Neural progenitor cell (in vitro differentiated cells): ENCODE results near the gene NMNAT1. TPM values are rescaled to one million over a fixed set of nuclear protein-coding genes. Genes with fewer than 3 reads are reported as not detected.
A peak's percentile ranks its signal among the peaks of the same experiment; 100 is the strongest.

Source experiments
- DNase-seq: peaks from one replicate; pipeline ENCODE4 v3.0.0-alpha.2; 2016; ENCODE audit warnings: low spot score
- H2AFZ ChIP-seq: fragments of 200-600 bp; sonication (generic); replicated peaks from 2 replicates; pipeline ENCODE4 v1.6.1; 2016; ENCODE audit warnings: antibody characterized with exemption
- H3F3A ChIP-seq: fragments of 200-600 bp; sonication (generic); 2 replicates; pipeline ENCODE4 v1.6.1; 2016; ENCODE audit warnings: antibody characterized with exemption, low read depth
- H3K27ac ChIP-seq: fragments of 200-600 bp; sonication (generic); 2 replicates; pipeline ENCODE4 v1.5.1; 2016; ENCODE audit warnings: mild to moderate bottlenecking
- H3K27me3 ChIP-seq: fragments of 200-600 bp; sonication (generic); 2 replicates; pipeline ENCODE4 v1.6.1; 2016; ENCODE audit warnings: mild to moderate bottlenecking, moderate library complexity
- H3K36me3 ChIP-seq: fragments of 200-600 bp; sonication (generic); 2 replicates; pipeline ENCODE4 v1.5.1; 2016
- H3K4me1 ChIP-seq: fragments of 200-600 bp; sonication (generic); 2 replicates; pipeline ENCODE4 v1.6.1; 2016; ENCODE audit warnings: mixed run types
- H3K4me2 ChIP-seq: fragments of 200-600 bp; sonication (generic); 2 replicates; pipeline ENCODE4 v1.6.1; 2016
- H3K4me3 ChIP-seq: fragments of 200-600 bp; sonication (generic); 2 replicates; pipeline ENCODE4 v1.5.1; 2016
- H3K79me2 ChIP-seq: fragments of 200-600 bp; sonication (generic); 2 replicates; pipeline ENCODE4 v1.6.1; 2016; ENCODE audit warnings: low read depth
- H3K9ac ChIP-seq: fragments of 200-600 bp; sonication (generic); 2 replicates; pipeline ENCODE4 v1.6.1; 2016
- H3K9me3 ChIP-seq: fragments of 200-600 bp; sonication (generic); 2 replicates; pipeline ENCODE4 v1.5.1; 2016; ENCODE audit warnings: low read depth
- H4K20me1 ChIP-seq: fragments of 200-600 bp; sonication (generic); 2 replicates; pipeline ENCODE4 v1.6.1; 2016; ENCODE audit warnings: low read depth
- H3K27ac Mint-ChIP-seq: 3 replicates; pipeline ENCODE4 v1.8.0; 2021; ENCODE audit warnings: mixed read lengths
- H3K27me3 Mint-ChIP-seq: 2 replicates; pipeline ENCODE4 v1.8.0; 2022; ENCODE audit warnings: low read depth, mild to moderate bottlenecking, inconsistent platforms, moderate library complexity, mixed read lengths; ENCODE audit not compliant: insufficient read depth
- H3K36me3 Mint-ChIP-seq: 3 replicates; pipeline ENCODE4 v1.8.0; 2021; ENCODE audit warnings: mixed read lengths
- H3K4me1 Mint-ChIP-seq: 3 replicates; pipeline ENCODE4 v1.8.0; 2021; ENCODE audit warnings: mixed read lengths
- H3K4me3 Mint-ChIP-seq: 3 replicates; pipeline ENCODE4 v1.8.0; 2021; ENCODE audit warnings: mild to moderate bottlenecking, moderate library complexity, mixed read lengths
- H3K9me3 Mint-ChIP-seq: 3 replicates; pipeline ENCODE4 v1.8.0; 2020; ENCODE audit warnings: mixed read lengths
- EZH2 ChIP-seq: fragments of 200-600 bp; sonication (generic); IDR thresholded peaks from 2 replicates; pipeline ENCODE4 v1.6.1; 2017; ENCODE audit warnings: antibody characterized with exemption, mild to moderate bottlenecking, moderate library complexity
- EZH2phosphoT487 ChIP-seq: fragments of 200-600 bp; sonication (generic); IDR thresholded peaks from 2 replicates; pipeline ENCODE4 v1.6.1; 2017; ENCODE audit warnings: antibody characterized with exemption
- total RNA-seq: library from RNA; depleted of rRNA; stranded (reverse); fragments of >200 nt; gene quantifications from 2 replicates; pipeline ENCODE4 v1.2.3, GENCODE V29; 2015; ENCODE audit warnings: low replicate concordance
- TF ChIP-seq, protein P1 (sequence below): fragments of 200-600 bp; sonication (generic); IDR thresholded peaks from 2 replicates; pipeline ENCODE4 v1.5.1; 2017; ENCODE audit warnings: antibody characterized with exemption, mild to moderate bottlenecking

Gene NMNAT1
- total RNA-seq, 1 donor from 2014 or later, result 14.6 TPM

GRCh38 chr1:9904596-9904995, 38.7 kb upstream of the NMNAT1 start:
- H3K4me2 ChIP-seq, result no peak overlapping the region
- Mint-ChIP-seq H3K27ac (peak overlapping the region; percentile 13), H3K9me3 (no peaks in the 10 kb centered on the region), H3K4me1 (peaks cover 49% of the 10 kb centered on the region), H3K36me3 (peaks cover 7% of the 10 kb centered on the region), H3K4me3 (no peak overlapping the region), H3K27me3 (peaks cover 4% of the 10 kb centered on the region)
- H2AFZ ChIP-seq, result no peak overlapping the region
- peaks cover 82% of the 10 kb centered on the region for H3K79me2 ChIP-seq
- H3K9me3 ChIP-seq, result no peaks in the 10 kb centered on the region
- peaks cover 8% of the 10 kb centered on the region for H3K4me1 ChIP-seq
- H3F3A ChIP-seq, result no peaks in the 10 kb centered on the region
- H4K20me1 ChIP-seq, result peaks cover 35% of the 10 kb centered on the region
- no peak for DNase-seq
- TF ChIP-seq EZH2 (no peak), EZH2phosphoT487 (no peak)
- TF ChIP-seq, protein P1, sequence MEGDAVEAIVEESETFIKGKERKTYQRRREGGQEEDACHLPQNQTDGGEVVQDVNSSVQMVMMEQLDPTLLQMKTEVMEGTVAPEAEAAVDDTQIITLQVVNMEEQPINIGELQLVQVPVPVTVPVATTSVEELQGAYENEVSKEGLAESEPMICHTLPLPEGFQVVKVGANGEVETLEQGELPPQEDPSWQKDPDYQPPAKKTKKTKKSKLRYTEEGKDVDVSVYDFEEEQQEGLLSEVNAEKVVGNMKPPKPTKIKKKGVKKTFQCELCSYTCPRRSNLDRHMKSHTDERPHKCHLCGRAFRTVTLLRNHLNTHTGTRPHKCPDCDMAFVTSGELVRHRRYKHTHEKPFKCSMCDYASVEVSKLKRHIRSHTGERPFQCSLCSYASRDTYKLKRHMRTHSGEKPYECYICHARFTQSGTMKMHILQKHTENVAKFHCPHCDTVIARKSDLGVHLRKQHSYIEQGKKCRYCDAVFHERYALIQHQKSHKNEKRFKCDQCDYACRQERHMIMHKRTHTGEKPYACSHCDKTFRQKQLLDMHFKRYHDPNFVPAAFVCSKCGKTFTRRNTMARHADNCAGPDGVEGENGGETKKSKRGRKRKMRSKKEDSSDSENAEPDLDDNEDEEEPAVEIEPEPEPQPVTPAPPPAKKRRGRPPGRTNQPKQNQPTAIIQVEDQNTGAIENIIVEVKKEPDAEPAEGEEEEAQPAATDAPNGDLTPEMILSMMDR, result no peak
- no peaks in the 10 kb centered on the region for H3K27me3 ChIP-seq
- H3K27ac ChIP-seq, result no peak overlapping the region
- no peaks in the 10 kb centered on the region for H3K36me3 ChIP-seq
- H3K4me3 ChIP-seq, result no peak overlapping the region
- no peak overlapping the region for H3K9ac ChIP-seq

DNA sequence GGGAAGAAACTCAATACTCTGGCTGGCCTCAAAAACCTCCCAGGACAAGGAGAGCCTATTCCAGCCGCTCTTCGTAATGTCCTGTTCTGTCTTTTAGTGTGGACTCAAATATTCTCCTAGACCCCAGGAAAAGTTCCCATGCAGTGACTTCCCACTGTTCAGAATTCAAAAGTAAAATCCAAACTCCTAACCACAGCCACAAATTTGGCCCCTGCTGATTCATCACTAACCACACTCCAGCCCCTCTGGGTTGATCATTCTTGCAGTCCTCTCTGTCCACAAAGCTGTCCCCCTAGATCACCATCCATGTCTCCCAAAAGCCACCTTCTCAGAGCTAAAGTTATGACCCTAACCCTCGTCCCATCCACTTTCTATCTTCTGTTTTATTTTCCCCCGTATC, 38.3 kb upstream of the NMNAT1 start:
- no peaks in the 10 kb centered on the region for H3F3A ChIP-seq
- no peak overlapping the region for H3K9ac ChIP-seq
- Mint-ChIP-seq H3K4me3 (no peak overlapping the region), H3K27ac (peak overlapping the region; percentile 13), H3K4me1 (peaks cover 49% of the 10 kb centered on the region), H3K27me3 (peaks cover 4% of the 10 kb centered on the region), H3K36me3 (peaks cover 7% of the 10 kb centered on the region), H3K9me3 (no peaks in the 10 kb centered on the region)
- no peak overlapping the region for H3K4me2 ChIP-seq
- H3K27me3 ChIP-seq, result no peaks in the 10 kb centered on the region
- peaks cover 8% of the 10 kb centered on the region for H3K4me1 ChIP-seq
- DNase-seq, result no peak
- TF ChIP-seq, protein P1, result no peak
- TF ChIP-seq EZH2phosphoT487 (no peak), EZH2 (no peak)
- H3K36me3 ChIP-seq, result no peaks in the 10 kb centered on the region
- H3K27ac ChIP-seq, result no peak overlapping the region
- no peak overlapping the region for H2AFZ ChIP-seq
- H3K4me3 ChIP-seq, result no peak overlapping the region
- H3K79me2 ChIP-seq, result peaks cover 80% of the 10 kb centered on the region
- no peaks in the 10 kb centered on the region for H3K9me3 ChIP-seq
- peaks cover 35% of the 10 kb centered on the region for H4K20me1 ChIP-seq

GRCh38 chr1:9906466-9906865, 36.8 kb upstream of the NMNAT1 start:
- Mint-ChIP-seq H3K4me1 (peaks cover 41% of the 10 kb centered on the region), H3K4me3 (no peak overlapping the region), H3K27ac (no peak overlapping the region), H3K36me3 (peaks cover 7% of the 10 kb centered on the region), H3K9me3 (no peaks in the 10 kb centered on the region), H3K27me3 (peaks cover 4% of the 10 kb centered on the region)
- peaks cover 14% of the 10 kb centered on the region for H3K4me1 ChIP-seq
- no peaks in the 10 kb centered on the region for H3K27me3 ChIP-seq
- H3K4me2 ChIP-seq, result no peak overlapping the region
- peaks cover 68% of the 10 kb centered on the region for H3K79me2 ChIP-seq
- DNase-seq, result no peak
- no peaks in the 10 kb centered on the region for H3K9me3 ChIP-seq
- peaks cover 9% of the 10 kb centered on the region for H3F3A ChIP-seq
- no peak overlapping the region for H3K27ac ChIP-seq
- TF ChIP-seq EZH2, result no peak
- TF ChIP-seq EZH2phosphoT487, result no peak
- TF ChIP-seq, protein P1, result no peak
- H2AFZ ChIP-seq, result no peak overlapping the region
- peaks cover 30% of the 10 kb centered on the region for H4K20me1 ChIP-seq
- H3K36me3 ChIP-seq, result no peaks in the 10 kb centered on the region
- no peak overlapping the region for H3K9ac ChIP-seq
- no peak overlapping the region for H3K4me3 ChIP-seq
